OCI-LY3 (cell line): ENCODE measurements around the gene ENGASE.

Experiments used
- H2AFZ ChIP-seq: fragments of 200-600, 300-600 bp; shearing (Covaris generic); 2 replicates; pipeline ENCODE4 v1.6.0; 2014; ENCODE audit warnings: antibody characterized with exemption, low read depth, low read length
- H3K27ac ChIP-seq: fragments of 200-600, 300-600 bp; sonication (generic); 2 replicates; pipeline ENCODE4 v1.5.1; 2014; ENCODE audit warnings: mild to moderate bottlenecking, low read length, moderate library complexity, mixed read lengths
- H3K27me3 ChIP-seq: fragments of 200-600, 300-600 bp; sonication (generic); 2 replicates; pipeline ENCODE4 v1.6.1; 2014; ENCODE audit warnings: low read depth, low read length, mixed read lengths
- H3K36me3 ChIP-seq: fragments of 200-600, 300-600 bp; sonication (generic); replicated peaks from 2 replicates; pipeline ENCODE3; 2014; ENCODE audit warnings: low read depth, low read length, mixed read lengths
- H3K4me1 ChIP-seq: fragments of 300-600, 200-600 bp; sonication (generic); 2 replicates; pipeline ENCODE4 v1.6.1; 2014; ENCODE audit warnings: low read length, mixed read lengths
- H3K4me2 ChIP-seq: fragments of 200-600, 300-600 bp; sonication (generic); 2 replicates; pipeline ENCODE4 v1.6.1; 2014; ENCODE audit warnings: low read length, mixed read lengths
- H3K4me3 ChIP-seq: fragments of 300-600, 200-600 bp; sonication (generic); 2 replicates; pipeline ENCODE4 v1.5.1; 2014; ENCODE audit warnings: antibody characterized with exemption, mild to moderate bottlenecking, low read length, moderate library complexity
- H3K79me2 ChIP-seq: fragments of 300-600, 200-600 bp; shearing (Covaris generic); 2 replicates; pipeline ENCODE4 v1.6.1; 2014; ENCODE audit warnings: mild to moderate bottlenecking, low read length, mixed read lengths
- H3K9ac ChIP-seq: fragments of 300-600, 200-600 bp; shearing (Covaris generic); 2 replicates; pipeline ENCODE4 v1.6.0; 2014; ENCODE audit warnings: mild to moderate bottlenecking, low read length, moderate library complexity
- H3K9me3 ChIP-seq: fragments of 200-600, 300-600 bp; shearing (Covaris generic); 2 replicates; pipeline ENCODE4 v1.6.1; 2014; ENCODE audit warnings: low read length, mixed read lengths; ENCODE audit not compliant: insufficient read depth
- H4K20me1 ChIP-seq: fragments of 200-600, 300-600 bp; sonication (generic); 2 replicates; pipeline ENCODE4 v1.6.1; 2016; ENCODE audit warnings: low read length, mixed read lengths; ENCODE audit not compliant: insufficient read depth
- EZH2phosphoT487 ChIP-seq: fragments of 200-600 bp; shearing (Covaris generic); IDR thresholded peaks from 2 replicates; pipeline ENCODE4 v1.6.1; 2018; ENCODE audit warnings: antibody characterized with exemption, mixed run types, low read depth
- TF ChIP-seq, protein P1 (sequence below): fragments of 200-600, 300-600 bp; sonication (generic); IDR thresholded peaks from 2 replicates; pipeline ENCODE4 v1.5.1; 2014; ENCODE audit warnings: antibody characterized with exemption, low read length, low read depth

Gene ENGASE

DNA sequence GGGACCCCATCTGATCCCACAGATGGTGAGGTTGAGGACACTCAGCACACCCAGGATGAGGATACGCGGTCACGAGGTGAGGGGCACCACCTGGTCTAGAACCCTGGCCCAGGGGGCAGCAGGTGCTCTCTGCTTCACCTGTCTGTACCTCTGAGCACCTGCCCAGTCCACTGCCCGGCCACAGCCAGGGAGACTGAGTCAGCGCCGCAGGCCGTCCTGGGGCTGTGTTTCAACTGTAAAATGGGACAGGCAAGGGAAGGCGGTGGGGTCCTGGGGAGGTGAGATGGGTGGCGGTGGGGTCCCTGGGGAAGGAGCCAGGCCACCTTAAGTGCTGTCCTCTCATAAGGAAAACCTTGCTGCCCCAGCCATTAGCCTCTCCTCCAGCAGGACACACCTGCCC, 60.4 kb downstream of the ENGASE start:
- Histone ChIP-seq H2AFZ (no peak overlapping the region), H3K4me2 (no peak overlapping the region), H4K20me1 (no peaks in the 10 kb centered on the region), H3K4me3 (no peak overlapping the region), H3K9ac (no peak overlapping the region), H3K27me3 (peaks cover 27% of the 10 kb centered on the region), H3K36me3 (no peaks in the 10 kb centered on the region), H3K4me1 (peaks cover 7% of the 10 kb centered on the region), H3K79me2 (no peaks in the 10 kb centered on the region), H3K9me3 (no peaks in the 10 kb centered on the region), H3K27ac (no peak overlapping the region)
- TF ChIP-seq, protein P1, sequence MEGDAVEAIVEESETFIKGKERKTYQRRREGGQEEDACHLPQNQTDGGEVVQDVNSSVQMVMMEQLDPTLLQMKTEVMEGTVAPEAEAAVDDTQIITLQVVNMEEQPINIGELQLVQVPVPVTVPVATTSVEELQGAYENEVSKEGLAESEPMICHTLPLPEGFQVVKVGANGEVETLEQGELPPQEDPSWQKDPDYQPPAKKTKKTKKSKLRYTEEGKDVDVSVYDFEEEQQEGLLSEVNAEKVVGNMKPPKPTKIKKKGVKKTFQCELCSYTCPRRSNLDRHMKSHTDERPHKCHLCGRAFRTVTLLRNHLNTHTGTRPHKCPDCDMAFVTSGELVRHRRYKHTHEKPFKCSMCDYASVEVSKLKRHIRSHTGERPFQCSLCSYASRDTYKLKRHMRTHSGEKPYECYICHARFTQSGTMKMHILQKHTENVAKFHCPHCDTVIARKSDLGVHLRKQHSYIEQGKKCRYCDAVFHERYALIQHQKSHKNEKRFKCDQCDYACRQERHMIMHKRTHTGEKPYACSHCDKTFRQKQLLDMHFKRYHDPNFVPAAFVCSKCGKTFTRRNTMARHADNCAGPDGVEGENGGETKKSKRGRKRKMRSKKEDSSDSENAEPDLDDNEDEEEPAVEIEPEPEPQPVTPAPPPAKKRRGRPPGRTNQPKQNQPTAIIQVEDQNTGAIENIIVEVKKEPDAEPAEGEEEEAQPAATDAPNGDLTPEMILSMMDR = no peak
- no peak for TF ChIP-seq EZH2phosphoT487

DNA sequence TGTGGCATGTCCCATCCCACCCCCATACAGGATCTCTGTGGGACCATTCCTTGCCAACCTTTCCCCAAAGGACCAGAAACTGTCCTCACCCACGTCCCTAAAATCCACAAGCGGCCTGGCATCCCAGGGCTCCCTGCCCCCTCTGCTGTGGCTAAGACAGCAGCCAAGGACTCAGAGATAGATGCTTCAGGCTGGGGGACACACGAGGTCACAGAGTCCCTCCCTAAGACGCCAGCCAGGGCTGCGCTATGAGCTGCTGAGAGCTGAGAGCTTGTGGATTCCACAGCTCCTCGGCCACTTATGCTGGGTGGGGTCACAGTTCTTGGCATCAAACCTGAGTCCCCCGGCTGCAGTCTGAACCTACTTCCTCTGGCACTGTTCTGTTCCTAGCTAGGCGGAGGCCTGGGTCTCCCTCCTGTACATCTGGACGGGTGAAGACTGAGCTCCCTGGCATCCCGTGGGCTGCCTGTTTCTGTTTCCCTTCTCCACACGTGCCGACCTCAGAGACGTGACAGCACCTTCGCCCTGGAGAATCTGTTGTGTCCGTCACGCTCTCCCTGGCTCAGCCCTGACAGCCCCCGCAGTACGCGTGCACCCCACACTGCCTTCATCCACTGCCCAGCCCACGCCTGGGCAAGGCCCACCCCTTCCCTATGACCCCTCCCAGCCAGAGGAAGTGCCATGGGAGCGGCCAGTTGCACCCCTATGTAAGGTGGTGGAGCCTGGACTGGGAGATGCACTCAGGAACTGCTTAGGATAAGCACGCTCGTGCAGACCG, 61.2 kb downstream of the ENGASE start:
- no peak overlapping the region for H3K4me2 ChIP-seq
- peaks cover 15% of the 10 kb centered on the region for H3K4me1 ChIP-seq
- no peak overlapping the region for H3K27ac ChIP-seq
- TF ChIP-seq, protein P1 = no peak
- TF ChIP-seq EZH2phosphoT487 = no peak
- H3K79me2 ChIP-seq = no peaks in the 10 kb centered on the region
- H2AFZ ChIP-seq = no peak overlapping the region
- H3K9me3 ChIP-seq = no peaks in the 10 kb centered on the region
- no peaks in the 10 kb centered on the region for H4K20me1 ChIP-seq
- H3K36me3 ChIP-seq = no peaks in the 10 kb centered on the region
- no peak overlapping the region for H3K9ac ChIP-seq
- no peak overlapping the region for H3K4me3 ChIP-seq
- peaks cover 34% of the 10 kb centered on the region for H3K27me3 ChIP-seq
